A549 (cell line): ENCODE measurements around the gene WNT7A. TPM values are rescaled to one million over a fixed set of nuclear protein-coding genes. Genes with fewer than 3 reads are reported as not detected.

Source experiments
- ATAC-seq, 2 experiments: fragments of 200-7000 bp in 1 of 2; fragments of >200 bp in 1 of 2; cut with Nextera tagmentation in 1 of 2; cut with Tn5 transposase in 1 of 2; 3 replicates each; pipeline versions ENCODE4 v1.8.0 to v1.9.1; 2018 to 2020; ENCODE audit warnings: mild to moderate bottlenecking in 1 of 2, moderate library complexity in 1 of 2
- CTCF ChIA-PET: fragments of 300-600 bp; sonication (Branson Sonifier 250); formaldehyde crosslinking; extraction: SDS; loops from one replicate; lab custom pipeline; 2021; ENCODE audit warnings: antibody characterized with exemption, inconsistent platforms; lab: Yijun Ruan, JAX
- POLR2A ChIA-PET: fragments of 350-600 bp; formaldehyde crosslinking; extraction: SDS; loops from one replicate; lab custom pipeline; 2021; ENCODE audit warnings: antibody characterized with exemption, inconsistent platforms; lab: Yijun Ruan, JAX
- DNase-seq, 2 experiments: peaks; one replicate each; pipeline versions ENCODE4 v3.0.0 to v3.0.0-alpha.2; 2011 to 2016; ENCODE audit warnings: low read depth in 1 of 2, low spot score in 1 of 2
- FAIRE-seq: peaks from 2 replicates; lab custom pipeline; 2011; peaks lifted over from hg19 to GRCh38; lab: Jason Lieb, UNC
- H3K27ac ChIP-seq, 2 experiments: fragments of >200 bp; sonication (Bioruptor Twin); formaldehyde crosslinking; 3 replicates each; pipeline ENCODE4 v1.5.1; 2016 to 2017
- H3K4me1 ChIP-seq: fragments of >200 bp; sonication (Bioruptor Twin); formaldehyde crosslinking; 3 replicates; pipeline ENCODE4 v1.6.1; 2016
- H3K4me2 ChIP-seq: fragments of >200 bp; sonication (Bioruptor Twin); formaldehyde crosslinking; 3 replicates; pipeline ENCODE4 v1.6.1; 2016
- H3K4me3 ChIP-seq: fragments of >200 bp; sonication (Bioruptor Twin); formaldehyde crosslinking; 3 replicates; pipeline ENCODE4 v1.5.1; 2016
- H3K9me3 ChIP-seq: fragments of >200 bp; sonication (Bioruptor Twin); formaldehyde crosslinking; 3 replicates; pipeline ENCODE4 v1.6.1; 2016
- CBX2 ChIP-seq: fragments of 200-600 bp; sonication (generic); IDR thresholded peaks from 2 replicates; pipeline ENCODE4 v1.6.1; 2016; ENCODE audit warnings: low read depth, mild to moderate bottlenecking, borderline replicate concordance
- CHD4 ChIP-seq: fragments of 200-600 bp; sonication (generic); IDR thresholded peaks from 2 replicates; pipeline ENCODE4 v1.6.1; 2016; ENCODE audit warnings: antibody characterized with exemption, mild to moderate bottlenecking, borderline replicate concordance
- EHF ChIP-seq: fragments of 250-450 bp; sonication (Bioruptor Pico); IDR thresholded peaks from 2 replicates; pipeline ENCODE4 v1.5.0; 2020; ENCODE audit warnings: mild to moderate bottlenecking
- HES2 ChIP-seq: fragments of >200 bp; sonication (Bioruptor Twin); formaldehyde crosslinking; IDR thresholded peaks from 2 replicates; pipeline ENCODE4 v1.6.1; 2016
- HEYL ChIP-seq: fragments of 250-450 bp; sonication (Bioruptor Pico); IDR thresholded peaks from 2 replicates; pipeline ENCODE4 v1.8.0; 2021; ENCODE audit warnings: mild to moderate bottlenecking, moderate library complexity
- HMGXB4 ChIP-seq: fragments of 250-450 bp; sonication (Bioruptor Pico); IDR thresholded peaks from 2 replicates; pipeline ENCODE4 v1.5.0; 2021; ENCODE audit warnings: mild to moderate bottlenecking, moderate library complexity, borderline replicate concordance
- HOXA7 ChIP-seq: fragments of 250-450 bp; sonication (Bioruptor Pico); IDR thresholded peaks from 2 replicates; pipeline ENCODE4 v1.5.0; 2020; ENCODE audit warnings: mild to moderate bottlenecking, moderate library complexity
- JUN ChIP-seq, 2 experiments: fragments of >200 bp; sonication (Bioruptor Twin); formaldehyde crosslinking; IDR thresholded peaks; 2 replicates in 1 of 2; 3 replicates in 1 of 2; pipeline ENCODE4 v1.6.1; 2016 to 2017
- KDM1A ChIP-seq: fragments of 200-600 bp; sonication (generic); IDR thresholded peaks from 2 replicates; pipeline ENCODE4 v1.6.1; 2016; ENCODE audit warnings: low read depth, mild to moderate bottlenecking
- KDM5A ChIP-seq: fragments of 200-600 bp; sonication (generic); IDR thresholded peaks from 2 replicates; pipeline ENCODE4 v1.6.1; 2016; ENCODE audit warnings: antibody characterized with exemption, mild to moderate bottlenecking
- MAZ ChIP-seq: fragments of 150-350 bp; IDR thresholded peaks from 2 replicates; pipeline ENCODE4 v1.6.1; 2014; ENCODE audit warnings: antibody characterized with exemption, low read depth, low read length, borderline replicate concordance
- NPAS2 ChIP-seq: fragments of 250-450 bp; sonication (Bioruptor Pico); IDR thresholded peaks from 2 replicates; pipeline ENCODE4 v1.8.0; 2022; ENCODE audit warnings: mild to moderate bottlenecking, moderate library complexity, borderline replicate concordance
- POLR2AphosphoS2 ChIP-seq: conservative IDR thresholded peaks from 2 replicates; pipeline ENCODE4 v1.6.1; 2012; ENCODE audit warnings: low read length, improper control_type of control experiment, inconsistent platforms
- RAD21 ChIP-seq, 2 experiments: fragments of >200 bp in 1 of 2; sonication (Bioruptor Twin) in 1 of 2; formaldehyde crosslinking in 1 of 2; IDR thresholded peaks in 1 of 2; conservative IDR thresholded peaks in 1 of 2; 2 replicates in 1 of 2; 3 replicates in 1 of 2; pipeline ENCODE4 v1.6.1; 2012 to 2018; ENCODE audit warnings: inconsistent platforms in 1 of 2
- RARB ChIP-seq: fragments of 250-450 bp; sonication (Bioruptor Pico); IDR thresholded peaks from 2 replicates; pipeline ENCODE4 v1.8.0; 2021; ENCODE audit warnings: mild to moderate bottlenecking, moderate library complexity
- REST ChIP-seq: fragments of 200-600 bp; sonication (generic); IDR thresholded peaks from 2 replicates; pipeline ENCODE4 v1.6.1; 2016; ENCODE audit warnings: antibody characterized with exemption, mild to moderate bottlenecking, moderate library complexity
- RFX5 ChIP-seq: fragments of 450-650 bp; IDR thresholded peaks from 2 replicates; pipeline ENCODE4 v1.7.1; 2014; ENCODE audit warnings: antibody characterized with exemption, mild to moderate bottlenecking, moderate library complexity
- RNF2 ChIP-seq: fragments of 200-600 bp; sonication (generic); IDR thresholded peaks from 2 replicates; pipeline ENCODE4 v1.6.1; 2016; ENCODE audit warnings: low read depth, mild to moderate bottlenecking, antibody characterized with exemption, moderate library complexity, borderline replicate concordance
- TFCP2L1 ChIP-seq: fragments of 250-450 bp; sonication (Bioruptor Pico); IDR thresholded peaks from 2 replicates; pipeline ENCODE4 v1.5.0; 2021; ENCODE audit warnings: mild to moderate bottlenecking
- TP53 ChIP-seq: fragments of 250-450 bp; sonication (Bioruptor Pico); IDR thresholded peaks from 2 replicates; pipeline ENCODE4 v1.5.0; 2021; ENCODE audit warnings: mild to moderate bottlenecking, moderate library complexity
- ZC3H11A ChIP-seq: fragments of 450-650 bp; IDR thresholded peaks from 2 replicates; pipeline ENCODE4 v1.6.1; 2014; ENCODE audit warnings: antibody characterized with exemption, mild to moderate bottlenecking
- ZFP36 ChIP-seq: fragments of 450-650 bp; IDR thresholded peaks from 2 replicates; pipeline ENCODE4 v1.6.1; 2014; ENCODE audit warnings: borderline replicate concordance; ENCODE audit not compliant: partially characterized antibody
- WGBS: methylation state at CpG from one replicate; pipeline ENCODE4 v1.1.6; 2017; ENCODE audit errors: missing lambda C conversion rate; 5-methylcytosine and 5-hydroxymethylcytosine counted together
- polyA plus RNA-seq, 4 experiments: library from polyadenylated mRNA; depleted of rRNA in 3 of 4; stranded (reverse); fragments of >200 nt; fragmentation: RNase III in 1 of 4; extraction: RNeasy Plus Mini Kit Qiagen cat#74134 plus additional on column Dnase treatment in 1 of 4; gene quantifications; 2 replicates in 3 of 4; 3 replicates in 1 of 4; pipeline ENCODE4 v1.2.3, GENCODE V29; 2011 to 2017

WNT7A gene
- polyA plus RNA-seq, 2 of the 4 experiments (the other 2 are of a cell fraction), result 0.03 TPM

- ChIA-PET POLR2A (no interaction called here), CTCF (interaction anchor here (1.1 to 1.2 kb wide), 2 partner anchors 9 to 88 kb away, joined by 3 read pairs; partner anchors contain the start of gene WNT7A)
- FAIRE-seq, result no peak
- 49% methylated on average over 19 of the region's 29 CpGs for whole genome bisulfite sequencing
- H3K4me3 ChIP-seq, result no peak overlapping the region
- DNase-seq, result no peak
- no peak overlapping the region for H3K27ac ChIP-seq
- no peak for ATAC-seq
- no peaks in the 10 kb centered on the region for H3K9me3 ChIP-seq
- H3K4me2 ChIP-seq, result no peak overlapping the region
- no peaks in the 10 kb centered on the region for H3K4me1 ChIP-seq
- TF ChIP-seq HES2 (no peak), HOXA7 (CRISPR knock-in tag) (no peak), TFCP2L1 (CRISPR knock-in tag) (no peak), RARB (CRISPR knock-in tag) (no peak), KDM5A (no peak), TP53 (CRISPR knock-in tag) (no peak), CBX2 (no peak), ZC3H11A (no peak), HEYL (CRISPR knock-in tag) (no peak), MAZ (no peak), NPAS2 (CRISPR knock-in tag) (no peak), POLR2AphosphoS2 (no peak), REST (no peak)
Measured at GRCh38 chr3:13792512-13793371, 87.1 kb downstream of the WNT7A start.

GRCh38 chr3:13792051-13792490 is 87.8 kb downstream of the WNT7A start:
- no peaks in the 10 kb centered on the region for H3K9me3 ChIP-seq
- no peak overlapping the region for H3K4me3 ChIP-seq
- no peak for FAIRE-seq
- no peak for TF ChIP-seq ZFP36
- no peak for TF ChIP-seq JUN (IDR thresholded peaks at IDR 0.05)
- TF ChIP-seq RNF2, result no peak
- TF ChIP-seq RFX5, result no peak
- TF ChIP-seq TFCP2L1 (CRISPR knock-in tag), result no peak
- no peak for TF ChIP-seq NPAS2 (CRISPR knock-in tag)
- no peak for TF ChIP-seq RAD21 (conservative IDR thresholded peaks at IDR 0.05 in 1 of 2, IDR thresholded peaks at IDR 0.05 in 1 of 2)
- TF ChIP-seq CHD4, result no peak
- TF ChIP-seq RARB (CRISPR knock-in tag), result no peak
- no peak for TF ChIP-seq KDM1A
- TF ChIP-seq EHF (CRISPR knock-in tag), result no peak
- no peak for TF ChIP-seq HMGXB4 (CRISPR knock-in tag)
- ChIA-PET POLR2A (no interaction called here), CTCF (no interaction called here)
- no peak for DNase-seq
- no peak overlapping the region for H3K27ac ChIP-seq
- WGBS, result 52% methylated on average over 8 of the region's 9 CpGs
- no peaks in the 10 kb centered on the region for H3K4me1 ChIP-seq
- H3K4me2 ChIP-seq, result no peak overlapping the region
- no peak; a peak in 1 of 6 replicates for ATAC-seq
